Superior temporal gyrus (tissue), 1 donor: ENCODE results near the gene FAP.

Source experiments
- DNase-seq: peaks from one replicate; pipeline ENCODE4 v3.0.0-alpha.2; 2016; ENCODE audit errors: extremely low spot score

FAP gene

DNA sequence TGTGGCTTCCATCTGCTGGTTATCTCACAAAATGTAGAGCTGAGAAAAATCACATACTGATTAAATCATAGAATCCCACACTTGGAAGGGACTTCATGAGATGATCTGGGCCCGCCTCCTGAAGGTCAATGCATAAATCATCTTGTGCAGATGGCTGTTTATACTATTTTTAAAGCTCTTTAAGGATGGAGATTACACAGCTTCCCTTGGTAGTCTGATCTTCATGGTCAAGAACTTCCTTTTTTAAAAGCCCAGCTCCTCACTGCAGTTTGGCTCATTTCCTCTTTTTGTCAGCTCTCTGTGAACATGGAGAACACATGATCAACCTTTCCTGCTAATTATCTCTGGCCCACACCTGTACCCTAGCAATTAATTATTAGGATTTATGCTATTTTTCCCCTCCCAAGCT lies 117.1 kb downstream of the FAP start:
- peak; percentile 56 for DNase-seq

DNA sequence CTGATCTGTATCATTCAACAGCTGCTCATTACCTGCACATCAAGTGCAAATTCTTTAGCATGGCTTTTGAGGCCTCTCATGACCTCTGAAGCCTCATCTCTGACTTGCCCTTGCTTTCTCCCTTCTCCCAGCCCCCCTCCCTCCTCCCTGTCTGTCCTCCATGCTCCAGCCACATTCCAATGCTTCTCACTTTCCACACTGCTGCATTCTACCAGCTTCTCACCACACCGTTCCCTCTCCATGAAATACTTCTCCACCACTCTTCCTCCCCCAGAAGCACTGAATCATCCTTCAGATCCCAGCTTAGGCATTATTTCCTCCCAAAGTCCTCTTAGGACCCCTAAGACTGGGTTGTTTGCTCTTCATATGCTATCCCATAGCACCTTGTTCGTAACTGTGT lies 118.1 kb downstream of the FAP start:
- no peak for DNase-seq

- DNase-seq, result peak; percentile 96
These were observed 119.2 kb downstream of the FAP start for GRCh38 chr2:162123806-162124758.
